ENCODE measurements around the gene ATRNL1.

DNA sequence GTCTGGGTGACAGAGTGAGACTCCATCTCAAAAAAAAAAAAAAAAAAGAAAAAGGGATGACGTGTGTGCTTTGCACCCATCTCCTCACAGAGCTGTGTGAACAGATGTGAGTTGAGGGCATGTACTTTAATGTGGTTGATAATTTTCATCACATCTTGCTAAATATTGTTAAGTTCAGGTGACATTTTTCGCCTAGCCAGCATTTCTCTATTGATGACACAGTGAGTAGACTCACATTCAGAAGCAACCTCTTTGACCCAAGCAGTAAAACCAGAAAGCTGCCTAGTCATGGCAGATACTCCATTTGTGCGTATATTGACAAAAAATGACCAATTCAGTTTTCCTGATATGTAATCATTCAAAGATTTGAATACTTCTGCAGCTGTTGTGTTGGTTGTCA lies 126.0 kb downstream of the ATRNL1 start:
- TF ChIP-seq, protein P1, sequence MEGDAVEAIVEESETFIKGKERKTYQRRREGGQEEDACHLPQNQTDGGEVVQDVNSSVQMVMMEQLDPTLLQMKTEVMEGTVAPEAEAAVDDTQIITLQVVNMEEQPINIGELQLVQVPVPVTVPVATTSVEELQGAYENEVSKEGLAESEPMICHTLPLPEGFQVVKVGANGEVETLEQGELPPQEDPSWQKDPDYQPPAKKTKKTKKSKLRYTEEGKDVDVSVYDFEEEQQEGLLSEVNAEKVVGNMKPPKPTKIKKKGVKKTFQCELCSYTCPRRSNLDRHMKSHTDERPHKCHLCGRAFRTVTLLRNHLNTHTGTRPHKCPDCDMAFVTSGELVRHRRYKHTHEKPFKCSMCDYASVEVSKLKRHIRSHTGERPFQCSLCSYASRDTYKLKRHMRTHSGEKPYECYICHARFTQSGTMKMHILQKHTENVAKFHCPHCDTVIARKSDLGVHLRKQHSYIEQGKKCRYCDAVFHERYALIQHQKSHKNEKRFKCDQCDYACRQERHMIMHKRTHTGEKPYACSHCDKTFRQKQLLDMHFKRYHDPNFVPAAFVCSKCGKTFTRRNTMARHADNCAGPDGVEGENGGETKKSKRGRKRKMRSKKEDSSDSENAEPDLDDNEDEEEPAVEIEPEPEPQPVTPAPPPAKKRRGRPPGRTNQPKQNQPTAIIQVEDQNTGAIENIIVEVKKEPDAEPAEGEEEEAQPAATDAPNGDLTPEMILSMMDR (IDR thresholded peaks at IDR 0.05; ENCODE audit: low read depth, low read length, missing input control) = no peak
- TF ChIP-seq YY1 (IDR thresholded peaks at IDR 0.05) = no peak

All from liver (tissue), 2 donors.